MCF 10A (cell line): ENCODE results near the gene PBRM1. TPM values are rescaled to one million over a fixed set of nuclear protein-coding genes. Genes with fewer than 3 reads are reported as not detected.

ENCODE experiments used
- BruUV-seq: library from RNA; stranded (reverse); fragments of 400-500 nt; replicated peaks from 2 replicates; lab custom pipeline; 2021; lab: Mats Ljungman, UMichigan
- CTCF ChIA-PET: fragments of 300-600 bp; sonication (Branson Sonifier 250); formaldehyde crosslinking; extraction: SDS; loops from one replicate; lab custom pipeline; 2021; ENCODE audit warnings: antibody characterized with exemption, inconsistent platforms; lab: Yijun Ruan, JAX
- POLR2A ChIA-PET: fragments of 300-600, 350-650 bp; sonication (Branson Sonifier 250); formaldehyde crosslinking; extraction: SDS; loops from one replicate; lab custom pipeline; 2020; ENCODE audit warnings: antibody characterized with exemption, inconsistent platforms; lab: Yijun Ruan, JAX
- DNase-seq: peaks from one replicate; pipeline ENCODE4 v3.0.0-alpha.2; 2018; ENCODE audit not compliant: unreplicated experiment
- H3K27ac Mint-ChIP-seq: one replicate; pipeline ENCODE4 v1.8.0; 2022; ENCODE audit warnings: mild to moderate bottlenecking, low read depth, mixed read lengths; ENCODE audit not compliant: unreplicated experiment
- H3K27me3 Mint-ChIP-seq: one replicate; pipeline ENCODE4 v1.8.0; 2022; ENCODE audit warnings: mixed read lengths; ENCODE audit not compliant: insufficient read depth, unreplicated experiment
- H3K36me3 Mint-ChIP-seq: one replicate; pipeline ENCODE4 v1.8.0; 2022; ENCODE audit warnings: mild to moderate bottlenecking, moderate library complexity, mixed read lengths; ENCODE audit not compliant: insufficient read depth, unreplicated experiment
- H3K4me1 Mint-ChIP-seq: one replicate; pipeline ENCODE4 v1.8.0; 2022; ENCODE audit warnings: mixed read lengths; ENCODE audit not compliant: insufficient read depth, unreplicated experiment
- H3K4me3 Mint-ChIP-seq: one replicate; pipeline ENCODE4 v1.8.0; 2022; ENCODE audit warnings: mild to moderate bottlenecking, moderate library complexity, mixed read lengths; ENCODE audit not compliant: unreplicated experiment
- H3K9me3 Mint-ChIP-seq: one replicate; pipeline ENCODE4 v1.8.0; 2022; ENCODE audit warnings: mixed read lengths; ENCODE audit not compliant: unreplicated experiment
- CTCF ChIP-seq: fragments of 200-600 bp; IDR thresholded peaks from one replicate; pipeline ENCODE4 v1.8.0; 2022; ENCODE audit warnings: antibody characterized with exemption, mild to moderate bottlenecking; ENCODE audit not compliant: unreplicated experiment
- intact Hi-C: fragments of 100-400 bp; cut with micrococcal nuclease; formaldehyde crosslinking; loops from 2 replicates; pipeline ENCODE4 v1.14.1; 2022
- total RNA-seq: library from RNA; stranded (reverse); gene quantifications from 2 replicates; pipeline ENCODE4 v1.2.3, GENCODE V29; 2022

PBRM1 gene
- total RNA-seq, 1 experiment from 2014 or later, result 56.9 TPM

- no peak for DNase-seq
- no TSS peak for BruUV-seq
- intact Hi-C loops, result no loop called here
- Mint-ChIP-seq H3K9me3 (no peaks in the 10 kb centered on the region), H3K36me3 (peaks cover 13% of the 10 kb centered on the region), H3K27ac (no peak overlapping the region), H3K4me1 (no peaks in the 10 kb centered on the region), H3K4me3 (no peak overlapping the region), H3K27me3 (no peaks in the 10 kb centered on the region)
- no peak for TF ChIP-seq CTCF
- CTCF ChIA-PET, result interaction anchor here (0.6 to 1.5 kb wide), 2 partner anchors 10 to 287 kb away, joined by 3 to 5 read pairs; no protein-coding TSS in a partner anchor
- POLR2A ChIA-PET, result interaction anchor here (1.1 to 2.4 kb wide), 2 partner anchors 10 to 330 kb away, joined by 7 to 15 read pairs; partner anchors contain the start of genes GLT8D1, SFMBT1 and SPCS1
Observed at GRCh38 chr3:52715714-52716305, 30.1 kb upstream of the PBRM1 start.

- intact Hi-C loops, result no loop called here
- no TSS peak for BruUV-seq
- H3K36me3 Mint-ChIP-seq, result peaks cover 24% of the 10 kb centered on the region
Observed at GRCh38 chr3:52714335-52715302, 28.9 kb upstream of the PBRM1 start.

GRCh38 chr3:52712291-52713212 is 26.8 kb upstream of the PBRM1 start:
- H3K27ac Mint-ChIP-seq, result no peak overlapping the region
- intact Hi-C loops, result no loop called here
- H3K27me3 Mint-ChIP-seq, result no peaks in the 10 kb centered on the region
- no peak overlapping the region for H3K4me3 Mint-ChIP-seq
- no peak for DNase-seq
- H3K4me1 Mint-ChIP-seq, result no peaks in the 10 kb centered on the region
- CTCF ChIA-PET, result no interaction called here
- H3K36me3 Mint-ChIP-seq, result peaks cover 37% of the 10 kb centered on the region
- no peak for TF ChIP-seq CTCF
- POLR2A ChIA-PET, result no interaction called here
- BruUV-seq, result no TSS peak
- H3K9me3 Mint-ChIP-seq, result no peaks in the 10 kb centered on the region

More at GRCh38 chr3:52714335-52715302, 28.9 kb upstream of the PBRM1 start:
- ChIA-PET CTCF (interaction anchor here (1.5 kb wide), 1 partner anchor 11 kb away, joined by 5 read pairs; no protein-coding TSS in a partner anchor), POLR2A (interaction anchor here (0.5 to 2.4 kb wide), 2 partner anchors 9 to 1321 kb away, joined by 3 to 15 read pairs; partner anchors contain the start of genes GLT8D1 and SPCS1)
- H3K4me3 Mint-ChIP-seq, result no peak overlapping the region
- H3K27ac Mint-ChIP-seq, result no peak overlapping the region
- H3K27me3 Mint-ChIP-seq, result no peaks in the 10 kb centered on the region
- TF ChIP-seq CTCF, result no peak
- no peak for DNase-seq
- H3K9me3 Mint-ChIP-seq, result no peaks in the 10 kb centered on the region
- H3K4me1 Mint-ChIP-seq, result no peaks in the 10 kb centered on the region
